Tongue (tissue), 2 donors: ENCODE data around the gene CEBPE. TPM values are rescaled to one million over a fixed set of nuclear protein-coding genes. Genes with fewer than 3 reads are reported as not detected.

Experiments used
- DNase-seq: peaks from one replicate; pipeline ENCODE4 v3.0.0-alpha.2; 2015
- total RNA-seq: library from RNA; depleted of rRNA; stranded (reverse); fragments of >200 nt; gene quantifications from one replicate; pipeline ENCODE4 v1.2.3, GENCODE V29; 2014

Gene CEBPE
- total RNA-seq, 1 donor from 2014 or later: not detected

GRCh38 chr14:23143911-23144310, 24.9 kb upstream of the CEBPE start:
- no peak for DNase-seq

DNA sequence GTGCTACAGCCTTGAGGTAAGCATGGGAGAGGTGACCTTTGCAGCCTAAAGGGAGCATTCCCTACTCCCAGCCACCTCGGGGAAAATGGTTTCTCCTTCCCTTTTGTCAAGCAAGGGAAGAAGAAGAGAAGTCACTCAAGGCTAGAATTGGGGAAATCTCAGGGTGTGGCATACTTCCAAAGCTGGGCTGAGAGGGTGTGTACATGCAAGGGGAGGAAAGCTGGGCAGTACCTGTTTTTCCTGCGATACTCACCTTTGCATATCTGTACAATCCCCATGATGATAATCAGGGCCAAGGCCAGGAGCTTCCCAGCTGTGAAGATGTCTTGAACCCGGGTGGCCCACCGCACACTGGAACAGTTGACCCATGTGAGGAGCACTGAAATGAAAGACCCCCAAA, 23.8 kb upstream of the CEBPE start:
- DNase-seq: no peak

GRCh38 chr14:23141706-23142444, 22.8 kb upstream of the CEBPE start:
- peak; percentile 61 for DNase-seq

DNA sequence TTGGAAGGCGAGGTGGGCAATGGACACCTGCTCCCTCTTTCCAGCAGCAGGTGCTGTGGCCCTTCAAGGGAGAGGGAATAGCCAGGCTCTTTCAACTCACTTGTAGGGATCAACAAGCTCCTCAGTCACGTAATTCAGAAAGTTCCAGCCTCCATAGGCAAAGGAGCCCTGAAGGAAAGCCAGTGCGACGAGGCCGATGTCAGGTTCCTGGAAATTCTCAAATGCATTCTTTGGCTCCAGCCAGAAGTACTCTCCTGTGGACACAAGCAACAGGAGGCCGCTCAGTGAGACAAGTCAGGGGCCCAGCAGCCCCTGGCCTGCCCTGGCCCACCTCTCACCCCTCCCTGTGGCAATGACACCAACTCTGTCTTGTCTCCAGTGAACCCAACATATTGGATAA, 21.3 kb upstream of the CEBPE start:
- DNase-seq: no peak

- DNase-seq: no peak
Measured at GRCh38 chr14:23139874-23140273, 20.8 kb upstream of the CEBPE start.

- no peak for DNase-seq
Measured at GRCh38 chr14:23137813-23138535, 18.9 kb upstream of the CEBPE start.

- no peak for DNase-seq
Measured at GRCh38 chr14:23137192-23137812, 18.2 kb upstream of the CEBPE start.

DNA sequence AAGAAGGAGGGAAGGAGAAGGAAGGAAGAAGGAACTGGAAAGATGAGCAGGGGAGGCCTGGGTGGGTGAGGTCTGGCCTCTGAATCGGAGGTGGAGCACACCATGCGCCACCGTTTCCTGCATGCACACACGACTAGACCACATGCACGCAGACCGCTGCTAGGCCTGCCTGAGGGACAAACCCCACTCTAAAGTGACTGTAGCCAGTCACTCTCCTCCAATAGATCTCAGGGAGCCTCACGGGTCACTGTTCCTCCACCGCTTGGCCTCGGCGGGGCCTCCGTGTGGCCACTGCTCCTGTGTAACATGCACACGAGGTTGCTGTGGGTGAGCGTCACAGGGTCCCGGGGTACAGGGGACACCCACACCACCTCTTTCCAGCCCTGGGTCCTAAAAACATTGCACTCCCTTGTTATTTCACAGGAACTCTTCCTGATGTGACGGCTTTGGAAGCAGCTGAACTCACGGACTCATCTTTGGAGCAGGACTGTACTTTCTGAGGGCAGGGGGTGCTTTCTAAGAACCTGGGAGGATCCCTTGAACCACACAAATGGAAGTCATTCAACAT, 17.6 kb upstream of the CEBPE start:
- DNase-seq: no peak

GRCh38 chr14:23132970-23133369, 13.9 kb upstream of the CEBPE start:
- DNase-seq: no peak

DNA sequence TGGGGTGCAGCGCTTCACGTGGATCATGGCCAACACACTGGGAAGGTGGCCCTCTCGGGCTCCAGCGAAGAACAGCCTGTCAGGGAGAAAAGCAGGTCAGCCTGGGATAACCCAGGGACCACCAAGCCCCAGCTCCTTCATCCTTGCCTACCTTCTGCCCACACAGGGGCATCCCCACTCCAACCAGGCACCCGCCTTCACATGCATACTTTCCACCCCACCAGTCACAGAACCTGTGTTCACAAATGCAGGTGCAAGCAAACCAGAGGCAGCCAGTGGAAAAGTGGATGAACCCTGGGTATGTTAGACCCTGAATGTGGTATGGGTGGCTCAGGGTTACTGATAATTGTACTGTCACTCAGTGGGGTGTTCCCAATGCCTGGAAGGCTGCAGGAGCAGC, 12.4 kb upstream of the CEBPE start:
- DNase-seq: no peak

DNA sequence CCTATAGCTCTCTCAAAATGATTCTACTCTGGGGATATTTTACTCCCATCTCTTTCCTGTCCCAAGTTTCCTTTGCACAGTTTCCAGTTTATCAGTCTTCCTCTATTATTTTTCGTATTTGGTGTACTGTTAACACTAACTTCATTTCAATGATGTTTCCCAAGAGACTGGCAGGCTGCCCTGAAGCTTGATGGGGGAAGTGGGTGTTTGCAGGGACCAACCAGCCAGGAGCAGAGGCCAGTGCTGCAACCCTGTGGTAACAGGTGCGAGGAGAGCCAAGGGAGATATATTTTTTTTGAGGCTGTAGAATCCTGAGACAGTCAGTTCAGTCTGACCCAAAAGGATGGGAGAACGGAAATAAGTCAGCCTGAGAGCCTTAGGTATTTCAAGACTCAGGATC, 11.8 kb upstream of the CEBPE start:
- no peak for DNase-seq

- no peak for DNase-seq
Measured at GRCh38 chr14:23129759-23130316, 10.8 kb upstream of the CEBPE start.

GRCh38 chr14:23128969-23129758, 10.1 kb upstream of the CEBPE start:
- DNase-seq: no peak

GRCh38 chr14:23127861-23128260, 8.8 kb upstream of the CEBPE start:
- DNase-seq: no peak

- DNase-seq: no peak
Measured at GRCh38 chr14:23126548-23127278, 7.7 kb upstream of the CEBPE start.

GRCh38 chr14:23125933-23126524, 7.0 kb upstream of the CEBPE start:
- no peak for DNase-seq

DNA sequence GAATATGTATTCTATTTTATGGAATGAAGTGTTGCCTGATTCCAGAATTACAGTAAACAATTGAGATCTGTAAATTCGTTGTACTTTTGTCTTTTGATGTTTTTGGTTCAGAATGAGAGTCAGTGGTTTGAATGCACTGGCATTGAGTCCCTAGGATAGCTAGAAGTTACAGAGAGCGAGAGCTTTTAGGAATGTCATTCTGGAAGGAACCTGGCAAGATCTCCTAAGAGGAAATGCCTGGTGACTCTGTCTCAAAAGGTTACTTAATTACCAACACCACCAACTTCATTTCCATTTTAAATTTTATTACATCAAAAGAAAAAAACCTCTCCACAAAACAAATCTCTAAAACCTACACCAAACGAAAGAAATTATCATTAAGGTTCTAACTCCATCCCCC, 6.0 kb upstream of the CEBPE start:
- DNase-seq: no peak

DNA sequence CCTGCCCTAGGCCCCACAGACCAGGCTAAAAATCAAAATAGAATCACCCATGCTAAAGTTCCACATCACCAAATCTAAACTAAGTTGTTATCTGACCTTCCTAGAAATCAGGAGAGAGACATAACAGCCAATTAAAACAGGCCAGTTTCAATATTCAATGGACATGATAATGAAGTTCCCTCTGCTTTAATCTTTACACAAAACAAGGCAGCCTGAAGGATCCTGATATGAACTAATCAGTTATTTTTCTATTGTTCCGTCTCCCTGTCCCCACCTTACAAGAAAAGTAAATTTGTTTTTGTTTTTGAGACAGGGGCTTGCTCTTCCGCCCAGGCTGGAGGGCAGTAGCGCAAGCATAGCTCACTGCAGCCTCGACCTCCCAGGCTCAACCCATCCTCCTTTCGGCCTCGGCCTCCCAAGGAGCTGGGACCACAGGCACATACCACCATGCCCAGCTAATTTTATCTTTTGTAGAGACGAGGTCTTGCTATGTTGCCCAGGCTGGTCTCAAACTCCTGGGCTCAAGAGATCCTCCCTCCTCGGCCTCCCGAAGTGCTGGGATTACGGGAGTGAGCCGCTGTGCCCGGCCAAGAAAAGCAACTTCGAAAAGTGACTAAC, 5.4 kb upstream of the CEBPE start:
- no peak for DNase-seq

DNA sequence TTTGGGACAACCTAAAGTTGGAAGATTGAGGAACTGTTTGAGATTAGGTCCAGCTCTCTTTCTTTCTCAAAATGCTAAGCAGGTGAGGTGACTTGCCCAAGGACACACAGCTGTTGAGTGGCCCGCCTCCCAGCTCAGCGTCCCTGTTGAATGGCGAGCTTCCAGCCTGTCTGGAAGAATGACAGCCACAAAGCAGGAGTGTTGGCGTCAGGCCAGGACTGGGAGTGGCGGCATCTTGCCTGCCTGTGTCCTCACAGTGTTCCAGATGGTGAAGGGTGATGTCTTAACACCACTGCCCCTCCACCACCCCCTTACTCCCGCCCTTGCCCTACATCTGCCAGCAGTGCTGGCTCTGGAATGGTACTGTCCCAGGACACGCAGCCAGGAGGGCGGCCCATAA, 4.4 kb upstream of the CEBPE start:
- peak; percentile 73 for DNase-seq

DNA sequence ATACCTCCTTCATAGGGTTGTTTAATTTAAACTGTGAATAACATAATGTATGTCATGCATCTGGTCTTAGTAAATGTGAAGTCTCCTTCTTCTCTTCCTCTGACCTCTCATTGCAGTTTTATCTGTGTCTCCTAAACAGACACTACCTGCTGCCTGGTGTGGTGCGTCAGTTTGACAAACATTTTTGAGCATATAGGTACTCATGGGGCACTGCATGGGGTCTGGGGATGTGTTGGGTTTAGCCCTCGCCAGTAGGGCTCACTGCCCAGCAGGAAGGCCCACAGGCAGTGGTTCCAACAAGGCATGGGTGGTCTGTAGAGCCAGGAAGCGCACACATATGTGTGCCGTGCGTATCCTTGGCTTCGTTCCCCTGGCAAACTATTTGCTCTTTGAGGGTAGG, 3.0 kb upstream of the CEBPE start:
- DNase-seq: no peak
